Caco-2 (cell line): ENCODE data around the gene GRM3. TPM values are rescaled to one million over a fixed set of nuclear protein-coding genes. Genes with fewer than 3 reads are reported as not detected.

Source experiments
- BruUV-seq: library from RNA; stranded (reverse); fragments of 400-500 nt; replicated peaks from 2 replicates; lab custom pipeline; 2021; lab: Mats Ljungman, UMichigan
- CTCF ChIA-PET: fragments of 300-600 bp; sonication (Branson Sonifier 250); formaldehyde crosslinking; loops from one replicate; lab custom pipeline; 2022; ENCODE audit warnings: antibody characterized with exemption; lab: Charles Lee
- POLR2A ChIA-PET: fragments of 300-600 bp; sonication (Branson Sonifier 250); formaldehyde crosslinking; loops from one replicate; lab custom pipeline; 2022; ENCODE audit warnings: antibody characterized with exemption; lab: Charles Lee
- DNase-seq, 2 experiments: peaks; one replicate each; pipeline versions ENCODE4 v3.0.0 to v3.0.0-alpha.2; 2020 to 2022
- H3K27me3 ChIP-seq: replicated peaks from 2 replicates; pipeline ENCODE4 v1.6.0; 2011; ENCODE audit warnings: low read length; ENCODE audit not compliant: control insufficient read depth, insufficient read depth
- H3K36me3 ChIP-seq: 2 replicates; pipeline ENCODE4 v1.5.1; 2011; ENCODE audit warnings: low read length; ENCODE audit not compliant: control insufficient read depth, insufficient read depth
- H3K4me1 ChIP-seq: fragments of 250-450 bp; sonication (Bioruptor Pico); 2 replicates; pipeline ENCODE4 v1.5.1; 2020; ENCODE audit warnings: mild to moderate bottlenecking
- H3K4me3 ChIP-seq: 2 replicates; pipeline ENCODE4 v1.5.1; 2011; ENCODE audit warnings: low read depth, mild to moderate bottlenecking, control low read depth, low read length
- H3K9me3 ChIP-seq: fragments of 250-450 bp; sonication (Bioruptor Pico); 2 replicates; pipeline ENCODE4 v1.5.1; 2020; ENCODE audit warnings: mild to moderate bottlenecking, moderate library complexity
- H3K27ac Mint-ChIP-seq: one replicate; pipeline ENCODE4 v1.8.0; 2022; ENCODE audit warnings: mixed read lengths; ENCODE audit not compliant: unreplicated experiment
- H3K27me3 Mint-ChIP-seq: one replicate; pipeline ENCODE4 v1.8.0; 2022; ENCODE audit warnings: mixed read lengths; ENCODE audit not compliant: insufficient read depth, unreplicated experiment
- H3K36me3 Mint-ChIP-seq: one replicate; pipeline ENCODE4 v1.8.0; 2022; ENCODE audit warnings: mild to moderate bottlenecking, mixed read lengths; ENCODE audit not compliant: insufficient read depth, unreplicated experiment
- H3K4me1 Mint-ChIP-seq: one replicate; pipeline ENCODE4 v1.8.0; 2022; ENCODE audit warnings: low read depth, mixed read lengths; ENCODE audit not compliant: unreplicated experiment
- H3K4me3 Mint-ChIP-seq: one replicate; pipeline ENCODE4 v1.8.0; 2022; ENCODE audit warnings: mild to moderate bottlenecking, moderate library complexity, mixed read lengths; ENCODE audit not compliant: unreplicated experiment
- H3K9me3 Mint-ChIP-seq: one replicate; pipeline ENCODE4 v1.8.0; 2022; ENCODE audit warnings: mixed read lengths; ENCODE audit not compliant: unreplicated experiment
- intact Hi-C: fragments of 100-400 bp; cut with micrococcal nuclease; formaldehyde crosslinking; loops from one replicate; pipeline ENCODE4 v1.10.0; 2022; ENCODE audit not compliant: unreplicated experiment
- total RNA-seq: library from RNA; stranded (reverse); gene quantifications from 2 replicates; pipeline ENCODE4 v1.2.3, GENCODE V29; 2022
- TF ChIP-seq, protein P1 (sequence below), 2 experiments: fragments of 200-600 bp in 1 of 2; IDR thresholded peaks; 1 replicate in 1 of 2; 2 replicates in 1 of 2; pipeline versions ENCODE4 v1.5.1 to v1.8.0; 2011 to 2022; ENCODE audit warnings: antibody characterized with exemption in 1 of 2, control low read depth in 1 of 2, inconsistent platforms in 1 of 2, low read depth in 1 of 2, low read length in 1 of 2, mild to moderate bottlenecking in 1 of 2, moderate library complexity in 1 of 2; ENCODE audit not compliant: insufficient read depth in 1 of 2, severe bottlenecking in 1 of 2, unreplicated experiment in 1 of 2

The GRM3 gene
- total RNA-seq, 1 experiment from 2014 or later = not detected

GRCh38 chr7:86687831-86688230, 44.1 kb downstream of the GRM3 start:
- peaks cover 12% of the 10 kb centered on the region for H3K27me3 Mint-ChIP-seq
- ChIA-PET CTCF (no interaction called here), POLR2A (no interaction called here)
- no peak overlapping the region for H3K4me3 Mint-ChIP-seq
- intact Hi-C loops = no loop called here
- Histone ChIP-seq H3K27me3 (no peaks in the 10 kb centered on the region), H3K36me3 (no peaks in the 10 kb centered on the region), H3K9me3 (no peaks in the 10 kb centered on the region), H3K4me1 (no peaks in the 10 kb centered on the region), H3K4me3 (no peak overlapping the region)
- no peaks in the 10 kb centered on the region for H3K9me3 Mint-ChIP-seq
- no peaks in the 10 kb centered on the region for H3K36me3 Mint-ChIP-seq
- H3K4me1 Mint-ChIP-seq = no peaks in the 10 kb centered on the region
- TF ChIP-seq, protein P1, sequence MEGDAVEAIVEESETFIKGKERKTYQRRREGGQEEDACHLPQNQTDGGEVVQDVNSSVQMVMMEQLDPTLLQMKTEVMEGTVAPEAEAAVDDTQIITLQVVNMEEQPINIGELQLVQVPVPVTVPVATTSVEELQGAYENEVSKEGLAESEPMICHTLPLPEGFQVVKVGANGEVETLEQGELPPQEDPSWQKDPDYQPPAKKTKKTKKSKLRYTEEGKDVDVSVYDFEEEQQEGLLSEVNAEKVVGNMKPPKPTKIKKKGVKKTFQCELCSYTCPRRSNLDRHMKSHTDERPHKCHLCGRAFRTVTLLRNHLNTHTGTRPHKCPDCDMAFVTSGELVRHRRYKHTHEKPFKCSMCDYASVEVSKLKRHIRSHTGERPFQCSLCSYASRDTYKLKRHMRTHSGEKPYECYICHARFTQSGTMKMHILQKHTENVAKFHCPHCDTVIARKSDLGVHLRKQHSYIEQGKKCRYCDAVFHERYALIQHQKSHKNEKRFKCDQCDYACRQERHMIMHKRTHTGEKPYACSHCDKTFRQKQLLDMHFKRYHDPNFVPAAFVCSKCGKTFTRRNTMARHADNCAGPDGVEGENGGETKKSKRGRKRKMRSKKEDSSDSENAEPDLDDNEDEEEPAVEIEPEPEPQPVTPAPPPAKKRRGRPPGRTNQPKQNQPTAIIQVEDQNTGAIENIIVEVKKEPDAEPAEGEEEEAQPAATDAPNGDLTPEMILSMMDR (IDR thresholded peaks at IDR 0.05; ENCODE audit: insufficient read depth in 1 of 2, low read depth in 1 of 2, low read length in 1 of 2, severe bottlenecking in 1 of 2, unreplicated experiment in 1 of 2) = no peak
- no TSS peak for BruUV-seq
- H3K27ac Mint-ChIP-seq = no peak overlapping the region
- no peak for DNase-seq

GRCh38 chr7:86689363-86689762, 45.7 kb downstream of the GRM3 start:
- Mint-ChIP-seq H3K9me3 (no peaks in the 10 kb centered on the region), H3K27ac (no peak overlapping the region), H3K27me3 (peaks cover 7% of the 10 kb centered on the region), H3K36me3 (no peaks in the 10 kb centered on the region), H3K4me3 (no peak overlapping the region), H3K4me1 (no peaks in the 10 kb centered on the region)
- TF ChIP-seq, protein P1 (IDR thresholded peaks at IDR 0.05; ENCODE audit: insufficient read depth in 1 of 2, low read depth in 1 of 2, low read length in 1 of 2, severe bottlenecking in 1 of 2, unreplicated experiment in 1 of 2) = no peak
- Histone ChIP-seq H3K36me3 (no peaks in the 10 kb centered on the region), H3K4me1 (no peaks in the 10 kb centered on the region), H3K27me3 (no peaks in the 10 kb centered on the region), H3K4me3 (no peak overlapping the region), H3K9me3 (no peaks in the 10 kb centered on the region)
- no TSS peak for BruUV-seq
- intact Hi-C loops = no loop called here
- ChIA-PET POLR2A (no interaction called here), CTCF (no interaction called here)
- DNase-seq = no peak

DNA sequence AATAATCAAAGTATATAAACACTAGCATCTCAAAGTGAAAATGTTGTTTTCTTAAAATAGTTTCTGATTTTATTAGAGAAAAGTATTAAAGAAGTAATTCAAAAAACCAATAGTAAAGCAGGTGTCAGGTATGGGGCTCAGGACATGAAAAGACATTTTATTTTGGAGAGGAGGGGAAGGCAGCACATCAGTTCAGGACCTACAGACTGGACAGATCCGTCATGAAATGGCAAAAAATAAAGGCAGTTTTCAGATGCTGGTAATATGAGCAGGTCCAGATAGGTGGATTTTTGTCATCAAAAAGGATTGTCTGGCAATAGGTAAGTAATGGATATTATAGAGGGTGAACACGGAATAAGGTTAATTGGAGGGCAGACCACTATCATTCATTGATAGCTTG, 49.0 kb downstream of the GRM3 start:
- Histone ChIP-seq H3K27me3 (no peaks in the 10 kb centered on the region), H3K9me3 (no peaks in the 10 kb centered on the region), H3K36me3 (no peaks in the 10 kb centered on the region), H3K4me1 (no peaks in the 10 kb centered on the region), H3K4me3 (no peak overlapping the region)
- no peaks in the 10 kb centered on the region for H3K4me1 Mint-ChIP-seq
- ChIA-PET CTCF (no interaction called here), POLR2A (no interaction called here)
- no peak for DNase-seq
- no peak overlapping the region for H3K27ac Mint-ChIP-seq
- H3K36me3 Mint-ChIP-seq = no peaks in the 10 kb centered on the region
- H3K27me3 Mint-ChIP-seq = peaks cover 5% of the 10 kb centered on the region
- no peaks in the 10 kb centered on the region for H3K9me3 Mint-ChIP-seq
- TF ChIP-seq, protein P1 (IDR thresholded peaks at IDR 0.05; ENCODE audit: insufficient read depth in 1 of 2, low read depth in 1 of 2, low read length in 1 of 2, severe bottlenecking in 1 of 2, unreplicated experiment in 1 of 2) = no peak
- intact Hi-C loops = no loop called here
- no TSS peak for BruUV-seq
- no peak overlapping the region for H3K4me3 Mint-ChIP-seq
